Measurements from ENCODE around the gene SH3PXD2B.

SH3PXD2B gene

DNA sequence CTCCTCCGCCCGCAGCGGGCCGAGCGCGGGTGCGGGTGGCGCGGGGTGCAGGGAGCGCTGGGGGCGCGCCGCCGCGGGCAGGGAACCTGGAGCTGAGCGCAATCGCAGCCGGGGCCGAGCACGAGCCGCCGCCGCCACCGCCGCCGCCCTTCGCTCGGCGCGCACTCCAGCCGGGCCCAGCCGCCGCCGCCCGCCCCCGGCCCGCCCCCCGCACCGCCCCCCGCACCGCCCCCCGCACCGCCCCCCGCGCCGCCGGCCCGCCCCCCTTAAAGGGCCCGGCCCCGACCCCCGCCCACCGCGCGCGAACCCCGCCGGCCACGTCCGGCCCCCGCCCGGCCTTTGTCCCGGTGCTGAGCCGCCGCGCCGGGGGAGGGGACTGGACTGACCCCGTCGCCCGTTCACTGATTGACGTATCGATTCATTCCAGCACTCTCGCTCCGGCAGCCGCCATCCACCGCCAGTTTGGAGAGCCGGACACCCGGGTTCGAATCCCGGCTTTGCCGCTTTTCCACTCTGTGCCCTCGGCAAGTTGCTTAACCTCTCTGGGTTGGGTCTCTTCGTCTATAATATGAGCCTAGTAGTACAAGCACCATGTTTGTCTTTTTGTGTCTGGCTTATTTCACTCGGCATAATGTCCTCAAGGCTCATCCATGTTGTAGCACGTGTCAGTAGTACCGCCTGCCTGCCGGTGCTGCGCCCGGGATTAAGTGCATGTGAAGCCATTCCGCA, at the start of gene SH3PXD2B:
Gene SH3PXD2B, minus strand, starts transcription at position 168 of the 729 bp plus-strand sequence. CDS start 173 bp downstream, outside the sequence.
- peak; percentile 45 to 56 for DNase-seq

DNA sequence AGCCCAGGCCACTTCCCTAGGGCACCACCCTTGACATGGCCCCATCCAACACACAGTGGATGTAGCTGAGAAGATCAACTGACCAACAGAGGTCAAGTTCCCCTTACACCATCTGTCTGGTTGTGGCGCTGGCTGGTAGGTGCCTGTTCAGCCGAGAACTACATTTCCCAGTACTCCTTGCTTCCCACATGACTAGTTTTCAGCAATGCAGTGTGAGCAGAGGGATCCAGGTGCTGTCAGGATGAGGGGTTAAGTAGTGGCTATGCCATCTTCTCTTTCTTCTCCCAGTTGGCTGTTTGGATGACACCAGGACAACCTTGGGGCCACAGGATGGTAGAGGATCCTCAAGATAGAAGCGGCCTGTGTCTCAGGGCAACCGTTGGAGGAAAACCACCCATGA, 48.6 kb upstream of the SH3PXD2B start:
- DNase-seq = peak in 1 of 2 experiments; percentile 8

DNA sequence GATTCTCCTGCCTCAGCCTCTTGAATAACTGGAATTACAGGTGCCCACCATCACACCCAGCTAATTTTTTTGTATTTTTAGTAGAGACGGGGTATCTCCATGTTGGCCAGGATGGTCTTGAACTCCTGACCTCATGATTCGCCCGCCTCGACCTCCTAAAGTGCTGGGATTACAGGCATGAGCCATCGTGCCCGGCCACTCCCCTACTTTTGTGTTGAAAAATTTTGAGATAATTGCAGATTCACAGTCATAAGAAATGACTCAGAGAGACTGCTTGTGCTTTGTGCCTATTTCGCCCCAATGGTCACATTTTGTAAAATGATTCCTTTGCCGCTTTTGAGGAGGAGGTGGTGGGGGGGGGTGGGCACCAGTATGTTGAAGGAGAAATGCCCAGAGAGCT, 48.1 kb upstream of the SH3PXD2B start:
- no peak for DNase-seq

DNA sequence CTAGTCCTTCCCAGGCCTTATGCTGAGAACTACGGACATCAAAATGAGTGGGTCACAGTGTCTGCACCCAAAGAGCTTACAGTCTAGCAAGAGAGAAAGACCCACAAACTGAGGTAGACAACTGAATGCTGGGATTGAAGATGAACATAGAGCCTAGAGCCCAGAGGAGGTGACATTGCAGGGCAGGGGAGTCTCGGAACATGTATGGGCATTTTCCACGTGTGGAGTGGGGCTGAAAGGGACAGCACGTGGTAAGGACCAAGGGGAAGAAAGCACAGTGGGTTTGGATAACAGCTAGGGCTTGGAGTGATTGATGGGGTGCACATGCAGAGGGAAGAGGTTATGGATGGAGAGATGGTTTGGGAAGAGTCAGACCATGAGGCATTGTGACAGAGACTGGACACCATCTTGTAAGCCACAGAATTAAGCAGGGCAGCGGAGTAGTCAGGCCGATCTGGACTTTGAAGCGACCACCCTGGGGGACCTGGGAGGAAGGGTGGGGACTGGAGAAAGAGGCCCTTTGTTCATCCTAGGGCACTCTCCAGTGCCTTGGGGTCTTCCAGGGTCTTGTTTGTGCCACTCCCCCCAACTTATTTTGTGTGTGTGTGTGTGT, 47.5 kb upstream of the SH3PXD2B start:
- DNase-seq = no peak

DNA sequence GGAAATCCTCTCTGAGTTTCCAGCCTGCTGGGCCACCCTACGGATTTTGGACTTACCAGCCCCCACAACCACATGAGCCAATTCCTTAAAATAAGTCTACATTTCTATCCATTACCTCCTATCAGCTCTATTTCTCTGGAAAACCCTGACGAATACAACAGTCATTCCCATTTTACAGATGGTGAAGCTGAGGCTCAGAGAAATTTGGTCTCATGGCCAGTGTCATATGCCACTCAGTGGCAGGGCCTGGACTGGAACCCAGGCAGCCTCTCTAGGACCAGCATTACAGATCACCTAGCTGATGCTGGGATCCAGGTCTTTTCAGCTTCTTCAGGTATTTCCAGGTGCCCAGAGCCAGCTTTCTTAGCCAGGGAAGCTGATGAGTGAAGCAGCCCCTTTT, 45.0 kb upstream of the SH3PXD2B start:
- no peak for DNase-seq

- no peak for DNase-seq
These were observed 44.3 kb upstream of the SH3PXD2B start for GRCh38 chr5:172498431-172499129.

GRCh38 chr5:172497591-172498255, 43.4 kb upstream of the SH3PXD2B start:
- no peak for DNase-seq

- DNase-seq = no peak
These were observed 42.5 kb upstream of the SH3PXD2B start for GRCh38 chr5:172496671-172497371.

DNA sequence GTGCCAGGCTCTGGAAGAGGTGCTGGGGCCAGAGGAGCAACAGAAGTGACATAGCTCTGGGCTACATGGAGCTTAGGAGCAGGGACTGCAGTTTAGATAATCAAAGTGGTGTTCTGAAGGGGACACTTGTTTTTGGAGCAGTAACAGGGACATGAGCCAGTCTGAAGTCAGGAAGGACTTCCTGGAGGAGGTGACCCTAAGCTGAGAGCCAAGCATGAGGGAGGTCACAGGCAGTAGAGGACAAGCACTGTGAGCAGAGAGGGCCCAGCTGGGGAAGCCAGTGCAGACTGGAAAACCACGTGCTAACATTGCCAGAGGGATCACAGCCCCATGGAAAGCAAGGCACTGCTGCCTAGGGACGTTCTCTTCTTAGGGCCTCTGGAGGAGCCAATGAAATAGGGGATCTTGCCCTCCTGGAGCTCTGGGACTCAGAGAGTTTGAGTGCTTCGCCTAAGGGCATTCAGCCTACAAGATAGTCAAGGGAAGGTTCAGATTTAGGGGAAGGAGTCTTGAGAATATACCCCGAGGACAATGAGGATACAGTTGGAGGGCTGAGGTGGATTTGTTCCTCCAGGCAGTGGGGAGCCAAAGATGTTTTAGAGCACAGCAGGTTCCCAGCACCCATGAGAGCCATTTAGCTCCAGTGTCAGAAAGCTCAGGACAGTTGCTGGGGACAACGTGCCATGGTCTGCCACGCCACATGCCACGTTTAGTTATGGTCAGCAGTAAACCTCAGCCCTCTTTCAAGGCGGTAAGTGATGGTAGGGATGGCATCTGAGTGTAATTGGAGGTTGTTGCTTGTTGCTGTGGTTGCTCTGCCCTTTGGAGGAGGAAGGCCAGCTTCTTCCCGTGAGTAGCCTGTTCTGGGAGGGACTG, 40.5 kb upstream of the SH3PXD2B start:
- no peak for DNase-seq

- DNase-seq = no peak
These were observed 39.6 kb upstream of the SH3PXD2B start for GRCh38 chr5:172493906-172494305.

DNA sequence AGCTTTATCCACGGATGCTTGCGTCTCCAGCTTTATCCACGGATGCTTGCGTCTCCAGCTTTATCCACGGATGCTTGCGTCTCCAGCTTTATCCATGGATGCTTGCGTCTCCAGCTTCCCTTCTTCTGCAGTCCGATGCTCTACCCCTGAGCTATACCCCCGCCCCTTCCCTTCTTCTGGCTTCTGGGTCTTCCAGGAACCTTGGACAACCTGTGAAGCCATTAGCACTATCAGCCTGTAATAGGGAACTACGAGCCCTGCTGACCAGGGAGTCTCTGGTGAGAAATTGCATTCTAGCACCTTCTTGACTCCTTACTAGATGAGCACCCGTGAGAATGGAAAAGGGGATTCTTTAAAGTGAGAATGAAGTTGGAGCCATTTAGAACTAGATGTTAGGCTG, 39.1 kb upstream of the SH3PXD2B start:
- no peak for DNase-seq

DNA sequence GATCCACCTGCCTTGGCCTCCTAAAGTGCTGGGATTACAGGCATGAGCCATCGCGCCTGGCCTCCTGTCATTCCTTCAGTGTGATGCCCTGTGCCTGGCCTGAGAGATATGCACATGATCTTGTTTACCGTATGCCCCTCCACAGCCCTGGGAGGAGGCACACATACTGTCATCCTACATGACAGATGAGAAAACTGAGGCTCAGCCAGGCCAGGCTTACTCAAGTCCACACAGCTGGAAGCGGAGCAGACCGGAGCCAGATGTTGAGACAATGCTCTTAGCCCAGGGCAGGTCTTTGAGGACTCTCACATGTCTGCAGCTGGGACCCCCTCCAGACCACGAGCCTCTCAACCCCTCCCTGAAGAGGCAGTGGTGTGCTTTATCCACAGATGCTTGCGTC, 38.7 kb upstream of the SH3PXD2B start:
- no peak for DNase-seq

- no peak for DNase-seq
These were observed 37.9 kb upstream of the SH3PXD2B start for GRCh38 chr5:172492097-172492840.

GRCh38 chr5:172491481-172491880, 37.2 kb upstream of the SH3PXD2B start:
- no peak for DNase-seq

- DNase-seq = no peak
These were observed 36.5 kb upstream of the SH3PXD2B start for GRCh38 chr5:172490514-172491461.

GRCh38 chr5:172488221-172488620, 33.9 kb upstream of the SH3PXD2B start:
- DNase-seq = no peak

DNA sequence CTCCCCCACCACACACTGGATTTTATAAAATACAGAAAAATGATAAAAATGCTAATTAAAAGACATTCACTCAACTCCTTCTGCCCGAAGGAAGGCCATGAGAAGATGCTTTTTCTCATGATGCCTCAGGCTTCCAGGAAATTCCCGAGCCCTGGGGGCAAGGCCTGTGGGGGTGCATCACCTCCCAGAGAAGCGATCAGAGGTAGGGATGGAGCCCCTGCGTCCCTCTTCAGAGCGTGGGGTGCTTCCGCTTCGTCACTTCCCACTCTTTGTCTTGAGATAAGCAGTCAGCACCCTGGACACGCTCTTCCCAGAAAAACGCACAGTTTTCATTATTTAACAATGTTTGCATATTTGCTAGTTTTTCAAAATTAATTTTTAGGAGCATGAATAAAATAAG, 33.3 kb upstream of the SH3PXD2B start:
- DNase-seq = no peak

DNA sequence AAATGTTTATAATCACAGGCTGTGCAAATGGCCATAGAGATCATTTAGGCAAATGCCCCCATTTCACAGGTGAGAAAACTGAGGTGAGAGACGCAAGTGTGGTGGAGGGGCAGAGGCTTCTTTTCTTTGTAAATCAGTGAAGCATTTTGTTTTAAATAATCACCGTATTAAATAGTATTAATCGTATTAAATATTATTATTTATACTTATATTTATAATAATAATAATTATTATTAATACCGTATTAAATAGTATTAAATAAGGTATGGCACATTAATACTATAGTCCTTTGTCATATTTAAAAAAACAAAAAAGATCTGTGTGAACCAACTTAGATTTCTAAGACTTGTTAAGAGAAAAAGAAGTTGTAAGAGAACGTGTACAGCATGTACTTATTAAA, 32.6 kb upstream of the SH3PXD2B start:
- no peak for DNase-seq

GRCh38 chr5:172486451-172486850, 32.1 kb upstream of the SH3PXD2B start:
- no peak for DNase-seq

Measured in NCI-H2081 (cell line).